HG03342 (cell line): Measurements from ENCODE around the gene RHOT2.

Source experiments
- ATAC-seq: cut with Tn5 transposase; IDR thresholded peaks from one replicate; pipeline ENCODE4 v1.9.1; 2021; ENCODE audit warnings: mild to moderate bottlenecking, moderate library complexity; ENCODE audit not compliant: unreplicated experiment

Gene RHOT2

GRCh38 chr16:632486-633335 lies 35.2 kb upstream of the RHOT2 start:
- ATAC-seq: no peak

GRCh38 chr16:633336-634050 lies 34.4 kb upstream of the RHOT2 start:
- no peak for ATAC-seq

GRCh38 chr16:634051-634670 lies 33.8 kb upstream of the RHOT2 start:
- ATAC-seq: no peak

GRCh38 chr16:634996-635395 lies 32.9 kb upstream of the RHOT2 start:
- ATAC-seq: no peak

- ATAC-seq: peak; percentile 2
Measured at GRCh38 chr16:635573-636205, 32.2 kb upstream of the RHOT2 start.

GRCh38 chr16:636206-637080 lies 31.5 kb upstream of the RHOT2 start, which contains the start of gene METTL26:
Gene METTL26, minus strand, starts transcription at chr16:636305. Its CDS starts 15 bp downstream, at chr16:636290.
- peak; percentile 65 for ATAC-seq

GRCh38 chr16:637081-638018 lies 30.6 kb upstream of the RHOT2 start:
- no peak for ATAC-seq

- no peak for ATAC-seq
Measured at GRCh38 chr16:638034-638543, 29.8 kb upstream of the RHOT2 start.

GRCh38 chr16:638836-639235 lies 29.1 kb upstream of the RHOT2 start:
- no peak for ATAC-seq

GRCh38 chr16:640614-641013 lies 27.3 kb upstream of the RHOT2 start:
- ATAC-seq: no peak

- peak; percentile 43 for ATAC-seq
Measured at GRCh38 chr16:641326-642188, 26.4 kb upstream of the RHOT2 start, which contains the start of gene MCRIP2. Gene MCRIP2, plus strand, starts transcription at chr16:641828. Its CDS starts 164 bp downstream, at chr16:641992.

- peak; percentile 21 for ATAC-seq
Measured at GRCh38 chr16:642189-643049, 25.5 kb upstream of the RHOT2 start.

GRCh38 chr16:643050-643368 lies 24.9 kb upstream of the RHOT2 start:
- ATAC-seq: no peak

GRCh38 chr16:644556-644955 lies 23.4 kb upstream of the RHOT2 start:
- no peak for ATAC-seq

- no peak for ATAC-seq
Measured at GRCh38 chr16:645852-646678, 21.9 kb upstream of the RHOT2 start.

- no peak for ATAC-seq
Measured at GRCh38 chr16:646679-647172, 21.2 kb upstream of the RHOT2 start.
